SK-N-SH treated with all-trans-retinoic acid at 6 μM for 48 hours (cell line): ENCODE measurements around the gene TCEA3.

Experiments used
- ATAC-seq: fragments of 200-7000 bp; cut with Tn5 transposase; 3 replicates; pipeline ENCODE4 v1.9.1; 2020; ENCODE audit warnings: mild to moderate bottlenecking, moderate library complexity
- ARNTL ChIP-seq: fragments of 450-650 bp; formaldehyde crosslinking; IDR thresholded peaks from 2 replicates; pipeline ENCODE4 v1.5.0; 2020; ENCODE audit warnings: low read depth, mild to moderate bottlenecking, moderate library complexity, borderline replicate concordance
- BACH2 ChIP-seq: fragments of 250-450 bp; sonication (Bioruptor Pico); IDR thresholded peaks from 2 replicates; pipeline ENCODE4 v1.9.0; 2021; ENCODE audit warnings: mild to moderate bottlenecking, borderline replicate concordance
- CSDC2 ChIP-seq: fragments of 250-450 bp; sonication (Bioruptor Pico); IDR thresholded peaks from 2 replicates; pipeline ENCODE4 v1.5.0; 2020; ENCODE audit warnings: mild to moderate bottlenecking, moderate library complexity
- ESRRG ChIP-seq: fragments of 250-450 bp; sonication (Bioruptor Pico); IDR thresholded peaks from 2 replicates; pipeline ENCODE4 v1.6.1; 2021; ENCODE audit warnings: mild to moderate bottlenecking
- OSR1 ChIP-seq: fragments of 250-450 bp; sonication (Bioruptor Pico); IDR thresholded peaks from 2 replicates; pipeline ENCODE4 v1.8.0; 2022; ENCODE audit warnings: moderate library complexity, mild to moderate bottlenecking, inconsistent platforms
- PPARA ChIP-seq: fragments of 250-450 bp; sonication (Bioruptor Pico); IDR thresholded peaks from 2 replicates; pipeline ENCODE4 v1.5.0; 2020; ENCODE audit warnings: mild to moderate bottlenecking, borderline replicate concordance
- RARB ChIP-seq: fragments of 250-450 bp; sonication (Bioruptor Pico); IDR thresholded peaks from 2 replicates; pipeline ENCODE4 v1.8.0; 2021; ENCODE audit warnings: mild to moderate bottlenecking, moderate library complexity
- SNAI2 ChIP-seq: fragments of 250-450 bp; sonication (Bioruptor Pico); IDR thresholded peaks from 2 replicates; pipeline ENCODE4 v1.5.0; 2020; ENCODE audit warnings: mild to moderate bottlenecking, moderate library complexity
- TCF4 ChIP-seq: fragments of 250-450 bp; sonication (Bioruptor Pico); IDR thresholded peaks from 2 replicates; pipeline ENCODE4 v1.8.0; 2021; ENCODE audit warnings: mild to moderate bottlenecking, moderate library complexity, borderline replicate concordance
- TOX ChIP-seq: fragments of 250-450 bp; sonication (Bioruptor Pico); IDR thresholded peaks from 2 replicates; pipeline ENCODE4 v1.8.0; 2021; ENCODE audit warnings: mild to moderate bottlenecking, moderate library complexity, borderline replicate concordance
- ZC3H10 ChIP-seq: fragments of 250-450 bp; sonication (Bioruptor Pico); IDR thresholded peaks from 2 replicates; pipeline ENCODE4 v1.5.1; 2021; ENCODE audit warnings: mild to moderate bottlenecking, moderate library complexity
- ZFP3 ChIP-seq: fragments of 250-450 bp; sonication (Bioruptor Pico); IDR thresholded peaks from 2 replicates; pipeline ENCODE4 v1.5.0; 2020; ENCODE audit warnings: mild to moderate bottlenecking, moderate library complexity
- ZFP30 ChIP-seq: fragments of 450-650 bp; formaldehyde crosslinking; IDR thresholded peaks from 2 replicates; pipeline ENCODE4 v1.5.0; 2022; ENCODE audit warnings: mild to moderate bottlenecking, moderate library complexity
- ZNF565 ChIP-seq: fragments of 450-650 bp; formaldehyde crosslinking; conservative IDR thresholded peaks from 2 replicates; pipeline ENCODE4 v1.5.0; 2020; ENCODE audit warnings: low read depth, mild to moderate bottlenecking, moderate library complexity
- ZNF70 ChIP-seq: fragments of 450-650 bp; formaldehyde crosslinking; IDR thresholded peaks from 2 replicates; pipeline ENCODE4 v1.5.0; 2020; ENCODE audit warnings: mild to moderate bottlenecking, moderate library complexity
- ZNF8 ChIP-seq: fragments of 450-650 bp; formaldehyde crosslinking; IDR thresholded peaks from 2 replicates; pipeline ENCODE4 v1.5.0; 2020; ENCODE audit warnings: mild to moderate bottlenecking, moderate library complexity
- TF ChIP-seq, protein P1 (sequence below): fragments of 250-450 bp; sonication (Bioruptor Pico); IDR thresholded peaks from 2 replicates; pipeline ENCODE4 v1.5.1; 2021; ENCODE audit warnings: mild to moderate bottlenecking, moderate library complexity
- TF ChIP-seq, protein P2 (sequence below): fragments of 250-450 bp; sonication (Bioruptor Pico); IDR thresholded peaks from 2 replicates; pipeline ENCODE4 v1.8.0; 2021; ENCODE audit warnings: low read depth, mild to moderate bottlenecking, moderate library complexity, borderline replicate concordance
- TF ChIP-seq, protein P3 (sequence below): fragments of 250-450 bp; sonication (Bioruptor Pico); IDR thresholded peaks from 2 replicates; pipeline ENCODE4 v1.5.1; 2020; ENCODE audit warnings: low read depth, mild to moderate bottlenecking, moderate library complexity
- TF ChIP-seq, protein P4 (sequence below): fragments of 250-450 bp; sonication (Bioruptor Pico); IDR thresholded peaks from 2 replicates; pipeline ENCODE4 v1.8.0; 2020; ENCODE audit warnings: mild to moderate bottlenecking, moderate library complexity, borderline replicate concordance
- TF ChIP-seq, protein P5 (sequence below): fragments of 250-450 bp; sonication (Bioruptor Pico); IDR thresholded peaks from 2 replicates; pipeline ENCODE4 v1.5.0; 2020; ENCODE audit warnings: mild to moderate bottlenecking, moderate library complexity

Gene TCEA3

DNA sequence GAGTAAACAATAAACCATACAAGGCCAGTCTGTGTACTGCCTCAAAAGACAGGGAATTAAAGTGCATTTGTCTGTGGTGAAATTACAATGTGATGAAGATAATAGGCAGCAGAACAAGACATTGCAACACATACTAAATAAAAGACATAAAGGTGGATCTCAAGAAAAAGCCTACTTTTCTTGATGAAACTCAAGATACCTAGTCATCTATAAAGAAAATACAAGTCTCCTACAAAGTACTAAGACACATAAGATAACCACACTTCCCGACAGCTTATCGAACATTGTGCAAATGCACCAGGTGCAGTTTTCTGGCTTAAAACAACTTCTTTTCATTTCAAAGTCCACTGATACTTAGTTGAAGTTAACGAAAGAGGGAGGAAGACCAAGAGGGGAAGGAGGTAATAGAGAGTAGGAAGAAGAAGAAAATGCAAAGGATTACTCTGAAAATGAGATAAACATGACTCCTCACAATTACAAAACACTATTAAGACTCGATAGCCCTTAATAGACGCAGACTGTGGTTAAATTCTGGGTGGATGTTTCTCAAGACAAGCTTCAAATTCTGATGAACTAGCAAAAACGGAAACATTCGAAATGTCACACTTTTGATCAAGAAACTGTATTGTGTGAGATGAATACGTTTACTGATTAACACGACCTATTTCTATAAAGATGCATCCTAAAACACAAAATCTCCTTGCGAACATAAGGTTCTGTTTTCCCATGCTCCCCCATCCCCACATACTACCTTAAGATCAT, 82.4 kb downstream of the TCEA3 start (continued):
- TF ChIP-seq OSR1 (CRISPR knock-in tag), result no peak
- TF ChIP-seq, protein P1, sequence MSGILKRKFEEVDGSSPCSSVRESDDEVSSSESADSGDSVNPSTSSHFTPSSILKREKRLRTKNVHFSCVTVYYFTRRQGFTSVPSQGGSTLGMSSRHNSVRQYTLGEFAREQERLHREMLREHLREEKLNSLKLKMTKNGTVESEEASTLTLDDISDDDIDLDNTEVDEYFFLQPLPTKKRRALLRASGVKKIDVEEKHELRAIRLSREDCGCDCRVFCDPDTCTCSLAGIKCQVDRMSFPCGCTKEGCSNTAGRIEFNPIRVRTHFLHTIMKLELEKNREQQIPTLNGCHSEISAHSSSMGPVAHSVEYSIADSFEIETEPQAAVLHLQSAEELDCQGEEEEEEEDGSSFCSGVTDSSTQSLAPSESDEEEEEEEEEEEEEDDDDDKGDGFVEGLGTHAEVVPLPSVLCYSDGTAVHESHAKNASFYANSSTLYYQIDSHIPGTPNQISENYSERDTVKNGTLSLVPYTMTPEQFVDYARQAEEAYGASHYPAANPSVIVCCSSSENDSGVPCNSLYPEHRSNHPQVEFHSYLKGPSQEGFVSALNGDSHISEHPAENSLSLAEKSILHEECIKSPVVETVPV (CRISPR knock-in tag), result no peak
- TF ChIP-seq, all 23 proteins: peak for 0

DNA sequence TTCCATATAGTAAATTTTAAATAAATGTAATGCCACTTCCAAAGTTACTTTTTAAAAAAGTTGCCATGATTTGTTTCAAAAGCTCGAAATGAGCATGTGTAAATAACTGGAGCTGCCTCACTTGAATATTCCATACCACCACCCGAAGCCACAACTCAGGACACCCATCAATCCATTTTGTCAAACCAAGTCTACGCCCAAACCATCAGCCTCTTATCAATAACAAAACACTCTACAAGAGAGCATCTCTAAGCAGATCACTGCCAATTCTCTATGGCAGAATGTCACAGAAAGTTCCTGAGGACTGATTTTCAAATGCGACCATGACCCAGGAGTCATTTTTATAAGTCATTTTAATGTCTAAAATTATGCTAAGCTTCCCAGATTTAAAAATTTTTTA, 84.9 kb downstream of the TCEA3 start:
- TF ChIP-seq ESRRG (CRISPR knock-in tag) (no peak), SNAI2 (CRISPR knock-in tag) (no peak), ARNTL (no peak), RARB (no peak), ZC3H10 (CRISPR knock-in tag) (no peak), CSDC2 (CRISPR knock-in tag) (no peak), ZNF565 (CRISPR knock-in tag) (no peak), ZFP3 (CRISPR knock-in tag) (no peak), TOX (no peak), ZFP30 (CRISPR knock-in tag) (no peak), BACH2 (CRISPR knock-in tag) (no peak), PPARA (no peak), ZNF8 (no peak), TCF4 (CRISPR knock-in tag) (no peak), ZNF70 (no peak)
- TF ChIP-seq, protein P2, sequence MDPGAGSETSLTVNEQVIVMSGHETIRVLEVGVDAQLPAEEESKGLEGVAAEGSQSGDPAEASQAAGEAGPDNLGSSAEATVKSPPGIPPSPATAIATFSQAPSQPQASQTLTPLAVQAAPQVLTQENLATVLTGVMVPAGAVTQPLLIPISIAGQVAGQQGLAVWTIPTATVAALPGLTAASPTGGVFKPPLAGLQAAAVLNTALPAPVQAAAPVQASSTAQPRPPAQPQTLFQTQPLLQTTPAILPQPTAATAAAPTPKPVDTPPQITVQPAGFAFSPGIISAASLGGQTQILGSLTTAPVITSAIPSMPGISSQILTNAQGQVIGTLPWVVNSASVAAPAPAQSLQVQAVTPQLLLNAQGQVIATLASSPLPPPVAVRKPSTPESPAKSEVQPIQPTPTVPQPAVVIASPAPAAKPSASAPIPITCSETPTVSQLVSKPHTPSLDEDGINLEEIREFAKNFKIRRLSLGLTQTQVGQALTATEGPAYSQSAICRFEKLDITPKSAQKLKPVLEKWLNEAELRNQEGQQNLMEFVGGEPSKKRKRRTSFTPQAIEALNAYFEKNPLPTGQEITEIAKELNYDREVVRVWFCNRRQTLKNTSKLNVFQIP, result no peak
- TF ChIP-seq, protein P1 (CRISPR knock-in tag), result no peak
- TF ChIP-seq, protein P3, sequence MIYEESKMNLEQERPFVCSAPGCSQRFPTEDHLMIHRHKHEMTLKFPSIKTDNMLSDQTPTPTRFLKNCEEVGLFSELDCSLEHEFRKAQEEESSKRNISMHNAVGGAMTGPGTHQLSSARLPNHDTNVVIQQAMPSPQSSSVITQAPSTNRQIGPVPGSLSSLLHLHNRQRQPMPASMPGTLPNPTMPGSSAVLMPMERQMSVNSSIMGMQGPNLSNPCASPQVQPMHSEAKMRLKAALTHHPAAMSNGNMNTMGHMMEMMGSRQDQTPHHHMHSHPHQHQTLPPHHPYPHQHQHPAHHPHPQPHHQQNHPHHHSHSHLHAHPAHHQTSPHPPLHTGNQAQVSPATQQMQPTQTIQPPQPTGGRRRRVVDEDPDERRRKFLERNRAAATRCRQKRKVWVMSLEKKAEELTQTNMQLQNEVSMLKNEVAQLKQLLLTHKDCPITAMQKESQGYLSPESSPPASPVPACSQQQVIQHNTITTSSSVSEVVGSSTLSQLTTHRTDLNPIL (CRISPR knock-in tag), result no peak
- TF ChIP-seq, protein P4, sequence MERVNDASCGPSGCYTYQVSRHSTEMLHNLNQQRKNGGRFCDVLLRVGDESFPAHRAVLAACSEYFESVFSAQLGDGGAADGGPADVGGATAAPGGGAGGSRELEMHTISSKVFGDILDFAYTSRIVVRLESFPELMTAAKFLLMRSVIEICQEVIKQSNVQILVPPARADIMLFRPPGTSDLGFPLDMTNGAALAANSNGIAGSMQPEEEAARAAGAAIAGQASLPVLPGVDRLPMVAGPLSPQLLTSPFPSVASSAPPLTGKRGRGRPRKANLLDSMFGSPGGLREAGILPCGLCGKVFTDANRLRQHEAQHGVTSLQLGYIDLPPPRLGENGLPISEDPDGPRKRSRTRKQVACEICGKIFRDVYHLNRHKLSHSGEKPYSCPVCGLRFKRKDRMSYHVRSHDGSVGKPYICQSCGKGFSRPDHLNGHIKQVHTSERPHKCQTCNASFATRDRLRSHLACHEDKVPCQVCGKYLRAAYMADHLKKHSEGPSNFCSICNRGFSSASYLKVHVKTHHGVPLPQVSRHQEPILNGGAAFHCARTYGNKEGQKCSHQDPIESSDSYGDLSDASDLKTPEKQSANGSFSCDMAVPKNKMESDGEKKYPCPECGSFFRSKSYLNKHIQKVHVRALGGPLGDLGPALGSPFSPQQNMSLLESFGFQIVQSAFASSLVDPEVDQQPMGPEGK, result no peak
- TF ChIP-seq, all 23 proteins: peak for 0
- ATAC-seq, result no peak

DNA sequence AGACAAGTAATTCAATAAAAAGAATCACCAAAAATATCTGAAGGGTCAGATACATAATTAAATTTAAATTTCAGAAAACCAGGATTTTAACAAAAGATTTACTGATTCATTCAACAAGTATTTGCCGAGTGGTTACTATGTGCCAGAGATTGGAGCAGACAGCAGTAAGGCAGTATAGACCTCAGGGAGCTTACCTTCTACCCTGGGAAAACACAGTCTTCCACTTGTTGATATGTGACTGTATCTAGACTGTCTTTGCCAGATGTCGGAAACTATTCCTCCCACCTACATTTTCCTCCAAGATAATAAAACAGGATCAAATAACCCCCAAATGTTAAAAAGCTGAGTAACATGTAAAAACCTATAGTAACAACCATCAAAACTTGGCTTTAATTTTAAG, 86.7 kb downstream of the TCEA3 start:
- TF ChIP-seq, protein P3 (CRISPR knock-in tag), result no peak
- no peak for TF ChIP-seq CSDC2 (CRISPR knock-in tag)
- TF ChIP-seq, protein P5, sequence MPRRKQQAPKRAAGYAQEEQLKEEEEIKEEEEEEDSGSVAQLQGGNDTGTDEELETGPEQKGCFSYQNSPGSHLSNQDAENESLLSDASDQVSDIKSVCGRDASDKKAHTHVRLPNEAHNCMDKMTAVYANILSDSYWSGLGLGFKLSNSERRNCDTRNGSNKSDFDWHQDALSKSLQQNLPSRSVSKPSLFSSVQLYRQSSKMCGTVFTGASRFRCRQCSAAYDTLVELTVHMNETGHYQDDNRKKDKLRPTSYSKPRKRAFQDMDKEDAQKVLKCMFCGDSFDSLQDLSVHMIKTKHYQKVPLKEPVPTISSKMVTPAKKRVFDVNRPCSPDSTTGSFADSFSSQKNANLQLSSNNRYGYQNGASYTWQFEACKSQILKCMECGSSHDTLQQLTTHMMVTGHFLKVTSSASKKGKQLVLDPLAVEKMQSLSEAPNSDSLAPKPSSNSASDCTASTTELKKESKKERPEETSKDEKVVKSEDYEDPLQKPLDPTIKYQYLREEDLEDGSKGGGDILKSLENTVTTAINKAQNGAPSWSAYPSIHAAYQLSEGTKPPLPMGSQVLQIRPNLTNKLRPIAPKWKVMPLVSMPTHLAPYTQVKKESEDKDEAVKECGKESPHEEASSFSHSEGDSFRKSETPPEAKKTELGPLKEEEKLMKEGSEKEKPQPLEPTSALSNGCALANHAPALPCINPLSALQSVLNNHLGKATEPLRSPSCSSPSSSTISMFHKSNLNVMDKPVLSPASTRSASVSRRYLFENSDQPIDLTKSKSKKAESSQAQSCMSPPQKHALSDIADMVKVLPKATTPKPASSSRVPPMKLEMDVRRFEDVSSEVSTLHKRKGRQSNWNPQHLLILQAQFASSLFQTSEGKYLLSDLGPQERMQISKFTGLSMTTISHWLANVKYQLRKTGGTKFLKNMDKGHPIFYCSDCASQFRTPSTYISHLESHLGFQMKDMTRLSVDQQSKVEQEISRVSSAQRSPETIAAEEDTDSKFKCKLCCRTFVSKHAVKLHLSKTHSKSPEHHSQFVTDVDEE (CRISPR knock-in tag), result no peak
- TF ChIP-seq, all 23 proteins: peak for 0
- no peak for ATAC-seq
